HG02938 (cell line): ENCODE data around the gene RFX4.

Experiments
- ATAC-seq: cut with Tn5 transposase; IDR thresholded peaks from one replicate; pipeline ENCODE4 v1.9.1; 2021; ENCODE audit warnings: mild to moderate bottlenecking, moderate library complexity; ENCODE audit not compliant: unreplicated experiment

RFX4 gene

GRCh38 chr12:106791531-106791930 is 208.7 kb downstream of the RFX4 start:
- no peak for ATAC-seq

- ATAC-seq, result no peak
Measured at GRCh38 chr12:106794369-106794768, 211.6 kb downstream of the RFX4 start.

DNA sequence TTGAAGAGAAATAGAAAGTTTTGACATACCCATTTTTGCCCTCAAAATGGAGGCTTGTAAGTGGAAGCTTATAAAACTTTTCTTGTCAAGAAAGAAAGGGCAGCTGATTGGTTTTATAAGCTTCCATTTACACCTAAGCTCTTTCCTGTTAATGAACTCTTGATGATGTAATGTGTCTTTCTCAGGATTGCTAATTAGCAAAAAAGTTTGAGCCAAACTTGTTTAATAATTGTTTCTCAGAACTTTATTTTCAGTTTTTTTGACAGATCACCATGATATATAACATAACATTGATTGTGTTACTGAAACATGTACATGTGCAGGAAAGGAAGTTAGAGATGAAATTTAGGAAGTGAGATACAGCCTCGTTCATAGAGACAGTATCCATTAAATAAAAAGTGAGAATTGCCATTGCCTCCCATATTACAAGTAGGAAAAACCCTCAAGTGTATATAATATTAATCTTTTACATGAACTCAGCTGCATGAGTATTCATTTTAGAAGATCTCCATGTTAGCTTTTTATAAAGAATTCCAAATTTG is 218.4 kb downstream of the RFX4 start:
- ATAC-seq, result no peak

- no peak for ATAC-seq
Measured at GRCh38 chr12:106801830-106802533, 219.2 kb downstream of the RFX4 start.

- no peak for ATAC-seq
Measured at GRCh38 chr12:106804668-106805067, 221.9 kb downstream of the RFX4 start.
